Lung (tissue), 12 donors: Measurements from ENCODE around the gene C8G. TPM values are rescaled to one million over a fixed set of nuclear protein-coding genes. Genes with fewer than 3 reads are reported as not detected.

Experiments
- ATAC-seq: fragments of 200-7000 bp; cut with Tn5 transposase; one replicate; pipeline ENCODE4 v1.9.1; 2020; ENCODE audit warnings: moderate number of reproducible peaks; ENCODE audit not compliant: insufficient read depth, low FRiP score
- DNase-seq, 3 donors: peaks; one replicate each; pipeline ENCODE4 v3.0.0-alpha.2; 2013 to 2017
- H3K27ac ChIP-seq, 2 donors: one replicate each; pipeline ENCODE4 v1.5.1; 2013; ENCODE audit warnings: mild to moderate bottlenecking in 2 of 2, moderate library complexity in 2 of 2, control low read depth in 1 of 2, inconsistent platforms in 1 of 2, low read depth in 1 of 2, low read length in 1 of 2
- H3K27me3 ChIP-seq, 3 donors: one replicate each; pipeline ENCODE4 v1.5.1; 2013; ENCODE audit warnings: low read length in 2 of 3; ENCODE audit not compliant: control insufficient read depth in 3 of 3, insufficient read depth in 3 of 3
- H3K36me3 ChIP-seq, 4 donors: one replicate each; pipeline ENCODE4 v1.5.1; 2013; ENCODE audit warnings: low read length in 4 of 4, mild to moderate bottlenecking in 1 of 4, moderate library complexity in 1 of 4; ENCODE audit not compliant: control insufficient read depth in 4 of 4, insufficient read depth in 4 of 4
- H3K4me1 ChIP-seq, 5 donors: one replicate each; pipeline ENCODE4 v1.5.1; 2013; ENCODE audit warnings: low read length in 5 of 5, mild to moderate bottlenecking in 2 of 5, moderate library complexity in 1 of 5; ENCODE audit not compliant: control insufficient read depth in 5 of 5, insufficient read depth in 5 of 5
- H3K4me3 ChIP-seq: one replicate; pipeline ENCODE4 v1.5.1; 2013; ENCODE audit warnings: mild to moderate bottlenecking, control low read depth, moderate library complexity
- H3K9ac ChIP-seq, 2 donors: one replicate each; pipeline ENCODE4 v1.5.1; 2013; ENCODE audit warnings: low read length in 2 of 2, control low read depth in 1 of 2; ENCODE audit not compliant: insufficient read depth in 1 of 2
- H3K9me3 ChIP-seq, 4 donors: one replicate each; pipeline ENCODE4 v1.5.1; 2013; ENCODE audit warnings: low read length in 3 of 4, mild to moderate bottlenecking in 1 of 4, moderate library complexity in 1 of 4; ENCODE audit not compliant: control insufficient read depth in 4 of 4, insufficient read depth in 3 of 4
- WGBS, 2 donors: extraction: QIAGEN DNeasy Blood & Tissue Kit; methylation state at CpG; one replicate each; pipeline ENCODE4 v1.1.7; 2013; 5-methylcytosine and 5-hydroxymethylcytosine counted together
- polyA plus RNA-seq, 2 donors: library from polyadenylated mRNA; stranded (reverse); fragments of 200-250 nt; gene quantifications; one replicate each; pipeline ENCODE4 v1.2.1, GENCODE V29; 2013
- total RNA-seq, 2 donors: library from RNA; depleted of rRNA in 1 of 2; stranded (reverse); fragments of >200 nt in 1 of 2; gene quantifications; one replicate each; pipeline ENCODE4 v1.2.1, GENCODE V29; 2014 to 2021
- TF ChIP-seq, protein P1 (sequence below): IDR thresholded peaks from 2 replicates; pipeline ENCODE4 v1.5.1; 2012; ENCODE audit warnings: mild to moderate bottlenecking; ENCODE audit errors: control extremely low read depth, extremely low read depth
- donor health status: control.
- donor health status: control.
- donor health status: Bipolar disorder and iron deficiency.
- donor health status: healthy.
- donor health status: DM: yes; HTN: yes; CAD: no.

C8G gene
- total and polyA plus RNA-seq, 4 donors: 0.90 to 2.1 (median 1.4) TPM; not detected in 1

DNA sequence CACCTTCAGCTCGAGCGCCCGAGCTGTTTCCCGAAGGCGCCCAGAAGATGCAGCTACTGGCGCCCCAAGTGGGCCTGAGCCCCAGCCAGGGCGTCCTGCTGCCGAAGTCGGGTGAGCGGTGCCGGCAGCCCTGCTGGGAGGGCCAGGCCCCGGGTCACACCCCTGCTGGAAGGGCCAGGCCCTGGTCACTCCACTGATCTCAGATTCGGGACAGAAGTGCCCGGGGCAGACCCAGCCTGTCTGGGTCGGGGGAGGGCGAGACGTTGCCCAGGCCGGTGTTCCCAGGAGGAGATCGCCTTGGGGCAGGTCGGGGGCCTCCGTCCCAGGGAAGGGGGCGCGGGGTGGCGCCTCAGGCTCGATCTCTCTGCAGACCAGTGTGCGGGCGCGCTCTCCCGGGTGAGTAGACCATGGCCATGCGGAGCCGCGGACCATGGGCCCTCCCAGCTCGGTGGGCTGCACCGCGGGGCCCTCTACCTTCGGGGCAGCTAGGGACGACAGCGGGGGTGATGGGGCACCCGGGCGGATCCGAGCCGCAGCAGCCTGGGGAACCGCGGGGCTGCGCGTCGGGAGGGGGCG, 40.1 kb downstream of the C8G start:
- H3K27me3 ChIP-seq: peaks cover 5 to 27% (median 14%) of the 10 kb centered on the region in 3 donors
- H3K36me3 ChIP-seq: no peaks in the 10 kb centered on the region
- H3K4me1 ChIP-seq: peaks cover 0 to 14% (median 6%) of the 10 kb centered on the region in 5 donors
- H3K9me3 ChIP-seq: peaks cover 0 to 5% (median 0%) of the 10 kb centered on the region in 4 donors
- ATAC-seq (no peak), DNase-seq (no peak)
- H3K4me3 ChIP-seq: no peak overlapping the region
- TF ChIP-seq, protein P1, sequence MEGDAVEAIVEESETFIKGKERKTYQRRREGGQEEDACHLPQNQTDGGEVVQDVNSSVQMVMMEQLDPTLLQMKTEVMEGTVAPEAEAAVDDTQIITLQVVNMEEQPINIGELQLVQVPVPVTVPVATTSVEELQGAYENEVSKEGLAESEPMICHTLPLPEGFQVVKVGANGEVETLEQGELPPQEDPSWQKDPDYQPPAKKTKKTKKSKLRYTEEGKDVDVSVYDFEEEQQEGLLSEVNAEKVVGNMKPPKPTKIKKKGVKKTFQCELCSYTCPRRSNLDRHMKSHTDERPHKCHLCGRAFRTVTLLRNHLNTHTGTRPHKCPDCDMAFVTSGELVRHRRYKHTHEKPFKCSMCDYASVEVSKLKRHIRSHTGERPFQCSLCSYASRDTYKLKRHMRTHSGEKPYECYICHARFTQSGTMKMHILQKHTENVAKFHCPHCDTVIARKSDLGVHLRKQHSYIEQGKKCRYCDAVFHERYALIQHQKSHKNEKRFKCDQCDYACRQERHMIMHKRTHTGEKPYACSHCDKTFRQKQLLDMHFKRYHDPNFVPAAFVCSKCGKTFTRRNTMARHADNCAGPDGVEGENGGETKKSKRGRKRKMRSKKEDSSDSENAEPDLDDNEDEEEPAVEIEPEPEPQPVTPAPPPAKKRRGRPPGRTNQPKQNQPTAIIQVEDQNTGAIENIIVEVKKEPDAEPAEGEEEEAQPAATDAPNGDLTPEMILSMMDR: no peak
- no peak overlapping the region for H3K9ac ChIP-seq
- 10 to 24% methylated on average over 46 to 48 of the region's 48 CpGs for WGBS, 2 donors
- H3K27ac ChIP-seq: no peak overlapping the region

DNA sequence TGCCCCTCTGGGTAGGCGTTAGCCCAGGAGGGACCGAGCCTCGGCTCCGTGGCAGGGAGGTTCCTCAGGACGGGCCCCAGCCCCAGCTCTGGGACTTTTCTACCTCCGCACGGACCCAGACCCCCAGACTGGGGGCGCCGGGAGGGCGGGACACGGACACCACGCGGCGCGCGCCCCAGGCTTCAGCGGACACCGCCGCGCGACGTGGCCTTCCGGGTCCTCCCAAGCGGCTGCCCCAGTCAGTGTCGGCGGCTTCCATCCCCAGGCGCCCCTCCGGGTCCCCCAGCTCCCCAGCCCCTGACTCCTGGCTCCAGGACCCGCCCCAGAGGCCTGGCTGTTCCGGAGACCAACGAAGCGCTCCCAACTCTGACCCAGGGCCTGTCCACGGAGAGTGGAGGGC, 40.8 kb downstream of the C8G start:
- Histone ChIP-seq H3K4me3 (no peak overlapping the region), H3K36me3 (no peaks in the 10 kb centered on the region), H3K9me3 (peaks cover 0 to 5% (median 0%) of the 10 kb centered on the region in 4 donors), H3K4me1 (peaks cover 0 to 14% (median 6%) of the 10 kb centered on the region in 5 donors), H3K27ac (no peak overlapping the region), H3K27me3 (peaks cover 5 to 27% (median 14%) of the 10 kb centered on the region in 3 donors), H3K9ac (no peak overlapping the region)
- TF ChIP-seq, protein P1: no peak
- no peak for DNase-seq
- WGBS, 2 donors: 24 to 38% methylated on average over 32 to 33 of the region's 33 CpGs
- ATAC-seq: no peak

DNA sequence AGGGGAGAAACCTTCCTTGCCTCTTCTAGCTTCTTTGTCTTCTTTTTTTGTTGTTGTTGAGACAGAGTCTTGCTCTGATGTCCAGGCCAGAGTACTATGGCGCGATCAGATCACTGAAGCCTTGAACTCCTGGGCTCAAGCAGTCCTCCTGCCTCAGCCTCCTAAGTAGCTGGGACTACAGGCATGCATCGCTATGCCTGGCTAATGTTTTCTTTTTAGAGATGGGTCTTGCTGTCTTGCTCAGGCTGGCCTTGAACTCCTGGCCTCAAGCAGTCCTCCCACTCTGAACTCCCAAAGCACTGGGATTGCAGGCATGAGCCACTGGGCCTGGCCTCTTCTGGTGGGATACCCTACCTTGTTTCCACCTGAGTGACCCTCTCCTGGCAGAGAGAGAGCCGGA, 43.8 kb downstream of the C8G start:
- Histone ChIP-seq H3K9ac (no peak overlapping the region), H3K27me3 (peaks cover 2 to 22% (median 11%) of the 10 kb centered on the region in 3 donors), H3K9me3 (peaks cover 0 to 2% (median 0%) of the 10 kb centered on the region in 4 donors), H3K4me3 (no peak overlapping the region), H3K27ac (no peak overlapping the region), H3K36me3 (peaks cover 0 to 2% (median 0%) of the 10 kb centered on the region in 4 donors), H3K4me1 (peaks cover 0 to 16% (median 4%) of the 10 kb centered on the region in 5 donors)
- DNase-seq (no peak), ATAC-seq (no peak)
- TF ChIP-seq, protein P1: no peak
- WGBS, 2 donors: 97 to 98% methylated on average over 4 of the region's 4 CpGs
